DND-41 (cell line): ENCODE measurements around the gene ZBTB8B.

Experiments
- ATAC-seq: fragments of 200-7000 bp; cut with Tn5 transposase; 3 replicates; pipeline ENCODE4 v1.9.1; 2021; ENCODE audit warnings: low read depth; ENCODE audit not compliant: insufficient read depth
- DNase-seq: peaks from one replicate; pipeline ENCODE4 v3.0.0-alpha.2; 2020
- H2AFZ ChIP-seq: 2 replicates; pipeline ENCODE4 v1.6.0; 2012; ENCODE audit warnings: low read depth, low read length
- H3K27ac ChIP-seq: 2 replicates; pipeline ENCODE4 v1.5.1; 2012; ENCODE audit warnings: low read length, inconsistent platforms
- H3K27me3 ChIP-seq: fragments of 200-600 bp; sonication (generic); 2 replicates; pipeline ENCODE4 v1.6.0; 2012; ENCODE audit warnings: low read length, mild to moderate bottlenecking, inconsistent platforms; ENCODE audit not compliant: insufficient read depth, poor library complexity
- H3K36me3 ChIP-seq: 2 replicates; pipeline ENCODE4 v1.5.1; 2012; ENCODE audit warnings: low read length, inconsistent platforms; ENCODE audit not compliant: insufficient read depth
- H3K4me1 ChIP-seq: 2 replicates; pipeline ENCODE4 v1.5.1; 2012; ENCODE audit warnings: mild to moderate bottlenecking, low read length; ENCODE audit not compliant: insufficient read depth
- H3K4me2 ChIP-seq: 2 replicates; pipeline ENCODE4 v1.6.0; 2012; ENCODE audit warnings: mild to moderate bottlenecking, moderate library complexity, low read length, inconsistent platforms; ENCODE audit not compliant: insufficient read depth
- H3K4me3 ChIP-seq, 2 experiments: fragments of 200-600 bp in 1 of 2; shearing (Covaris generic) in 1 of 2; 2 replicates each; pipeline ENCODE4 v1.5.1; 2012 to 2016; ENCODE audit warnings: inconsistent platforms in 2 of 2, low read length in 2 of 2, mild to moderate bottlenecking in 2 of 2, low read depth in 1 of 2, moderate library complexity in 1 of 2
- H3K79me2 ChIP-seq: 2 replicates; pipeline ENCODE4 v1.6.0; 2012; ENCODE audit warnings: low read length, inconsistent platforms; ENCODE audit not compliant: insufficient read depth
- H3K9ac ChIP-seq: 2 replicates; pipeline ENCODE4 v1.6.0; 2012; ENCODE audit warnings: low read depth, mild to moderate bottlenecking, inconsistent platforms, low read length, moderate library complexity
- H3K9me3 ChIP-seq: 2 replicates; pipeline ENCODE4 v1.5.1; 2012; ENCODE audit warnings: low read length, moderate library complexity, mild to moderate bottlenecking, inconsistent platforms; ENCODE audit not compliant: insufficient read depth, severe bottlenecking
- H4K20me1 ChIP-seq: 2 replicates; pipeline ENCODE4 v1.6.0; 2012; ENCODE audit warnings: low read length; ENCODE audit not compliant: insufficient read depth
- CTCF ChIP-seq: IDR thresholded peaks from 2 replicates; pipeline ENCODE4 v1.5.1; 2012; ENCODE audit warnings: borderline replicate concordance, low read length, moderate library complexity, mild to moderate bottlenecking; ENCODE audit not compliant: poor library complexity, severe bottlenecking; ENCODE audit errors: extremely low read depth
- EZH2 ChIP-seq: IDR thresholded peaks from 3 replicates; pipeline ENCODE4 v1.6.1; 2012; ENCODE audit warnings: borderline replicate concordance, low read depth, mild to moderate bottlenecking, moderate library complexity, low read length, inconsistent platforms; ENCODE audit not compliant: severe bottlenecking

Gene ZBTB8B

GRCh38 chr1:32464191-32464715 is 619 bp upstream of the ZBTB8B start:
- H3K4me1 ChIP-seq: no peaks in the 10 kb centered on the region
- H3K36me3 ChIP-seq: no peaks in the 10 kb centered on the region
- H3K4me2 ChIP-seq: no peak overlapping the region
- H3K27me3 ChIP-seq: peaks cover 4% of the 10 kb centered on the region
- no peak overlapping the region for H3K9ac ChIP-seq
- no peak overlapping the region for H3K27ac ChIP-seq
- H4K20me1 ChIP-seq: no peaks in the 10 kb centered on the region
- H3K4me3 ChIP-seq: no peak overlapping the region
- DNase-seq (no peak), ATAC-seq (no peak)
- TF ChIP-seq CTCF (no peak), EZH2 (no peak)
- H2AFZ ChIP-seq: no peak overlapping the region
- no peaks in the 10 kb centered on the region for H3K79me2 ChIP-seq
- peaks cover 6% of the 10 kb centered on the region for H3K9me3 ChIP-seq

GRCh38 chr1:32465578-32465933 is 684 bp downstream of the ZBTB8B start:
- Histone ChIP-seq H3K4me3 (no peak overlapping the region), H3K79me2 (no peaks in the 10 kb centered on the region), H3K9ac (no peak overlapping the region), H3K27ac (no peak overlapping the region), H3K36me3 (no peaks in the 10 kb centered on the region), H3K27me3 (peaks cover 4% of the 10 kb centered on the region), H3K4me1 (no peaks in the 10 kb centered on the region), H3K9me3 (no peaks in the 10 kb centered on the region), H2AFZ (no peak overlapping the region), H3K4me2 (no peak overlapping the region), H4K20me1 (no peaks in the 10 kb centered on the region)
- ATAC-seq (no peak), DNase-seq (no peak)
- TF ChIP-seq CTCF: no peak
- TF ChIP-seq EZH2: no peak

GRCh38 chr1:32466761-32467160 is 1.9 kb downstream of the ZBTB8B start:
- Histone ChIP-seq H3K79me2 (no peaks in the 10 kb centered on the region), H3K36me3 (no peaks in the 10 kb centered on the region), H2AFZ (no peak overlapping the region), H3K9ac (no peak overlapping the region), H3K9me3 (no peaks in the 10 kb centered on the region), H3K27me3 (peaks cover 4% of the 10 kb centered on the region), H3K4me2 (no peak overlapping the region), H3K27ac (no peak overlapping the region), H3K4me1 (no peaks in the 10 kb centered on the region), H3K4me3 (no peak overlapping the region), H4K20me1 (no peaks in the 10 kb centered on the region)
- no peak for TF ChIP-seq CTCF
- no peak for TF ChIP-seq EZH2
- DNase-seq (no peak), ATAC-seq (no peak)

GRCh38 chr1:32468791-32469190 is 3.9 kb downstream of the ZBTB8B start:
- Histone ChIP-seq H3K4me1 (no peaks in the 10 kb centered on the region), H3K36me3 (no peaks in the 10 kb centered on the region), H2AFZ (no peak overlapping the region), H3K9ac (no peak overlapping the region), H3K9me3 (no peaks in the 10 kb centered on the region), H3K27me3 (peaks cover 4% of the 10 kb centered on the region), H3K4me3 (no peak overlapping the region), H3K79me2 (no peaks in the 10 kb centered on the region), H4K20me1 (no peaks in the 10 kb centered on the region), H3K4me2 (no peak overlapping the region), H3K27ac (no peak overlapping the region)
- DNase-seq (no peak), ATAC-seq (no peak)
- no peak for TF ChIP-seq EZH2
- TF ChIP-seq CTCF: no peak
